GM12878 (cell line): ENCODE measurements around the gene NPAS3. TPM values are rescaled to one million over a fixed set of nuclear protein-coding genes. Genes with fewer than 3 reads are reported as not detected.

Experiments
- ATAC-seq: fragments of 200-7000 bp; cut with Tn5 transposase; 3 replicates; pipeline ENCODE4 v1.9.1; 2020; ENCODE audit warnings: mild to moderate bottlenecking, moderate library complexity
- BruUV-seq: library from RNA; stranded (reverse); fragments of 400-500 nt; replicated peaks from 2 replicates; lab custom pipeline; 2021; lab: Mats Ljungman, UMichigan
- CTCF ChIA-PET: fragments of 300-600 bp; sonication (Branson Sonifier 250); formaldehyde crosslinking; extraction: SDS; loops from one replicate; lab custom pipeline; 2021; ENCODE audit warnings: inconsistent platforms; lab: Yijun Ruan, JAX
- POLR2A ChIA-PET: fragments of 350-600 bp; formaldehyde crosslinking; extraction: SDS; loops from one replicate; lab custom pipeline; 2021; ENCODE audit warnings: inconsistent platforms; lab: Charles Lee
- RAD21 ChIA-PET: fragments of 300-600 bp; sonication (Branson Sonifier 250); formaldehyde crosslinking; loops from one replicate; lab custom pipeline; 2023; ENCODE audit warnings: antibody characterized with exemption; ENCODE audit not compliant: unreplicated experiment; lab: Charles Lee
- SMC1A ChIA-PET: fragments of 300-600 bp; sonication (Branson Sonifier 250); formaldehyde crosslinking; loops from one replicate; lab custom pipeline; 2023; ENCODE audit not compliant: unreplicated experiment, uncharacterized antibody; lab: Charles Lee
- DNase-seq: peaks from one replicate; pipeline ENCODE4 v3.0.0-alpha.2; 2011; ENCODE audit warnings: low read depth, low spot score
- FAIRE-seq: peaks from 3 replicates; lab custom pipeline; 2011; peaks lifted over from hg19 to GRCh38; lab: Jason Lieb, UNC
- H2AFZ ChIP-seq: 2 replicates; pipeline ENCODE4 v1.6.0; 2011; ENCODE audit warnings: low read depth, low read length, control low read depth; ENCODE audit not compliant: control insufficient read depth
- H3K27ac ChIP-seq: 2 replicates; pipeline ENCODE4 v1.5.1; 2011; ENCODE audit warnings: control low read depth; ENCODE audit not compliant: control insufficient read depth, insufficient read depth
- H3K27me3 ChIP-seq, 2 experiments: replicated peaks in 1 of 2; 2 replicates each; pipeline versions ENCODE4 v1.6.0 to v1.6.1; 2011; ENCODE audit warnings: low read length in 1 of 2; ENCODE audit not compliant: control insufficient read depth in 2 of 2, insufficient read depth in 2 of 2
- H3K36me3 ChIP-seq, 2 experiments: 2 replicates each; pipeline ENCODE4 v1.5.1; 2011; ENCODE audit warnings: low read length in 1 of 2; ENCODE audit not compliant: control insufficient read depth in 2 of 2, insufficient read depth in 2 of 2
- H3K4me1 ChIP-seq: 2 replicates; pipeline ENCODE4 v1.6.1; 2011; ENCODE audit warnings: mild to moderate bottlenecking, low read length, moderate library complexity, mixed read lengths; ENCODE audit not compliant: control insufficient read depth, insufficient read depth
- H3K4me2 ChIP-seq: 2 replicates; pipeline ENCODE4 v1.6.0; 2011; ENCODE audit warnings: control low read depth; ENCODE audit not compliant: control insufficient read depth, insufficient read depth
- H3K4me3 ChIP-seq: fragments of 200-600 bp; sonication (generic); 2 replicates; pipeline ENCODE4 v1.5.1; 2016
- H3K79me2 ChIP-seq: 2 replicates; pipeline ENCODE4 v1.6.0; 2011; ENCODE audit warnings: low read length; ENCODE audit not compliant: control insufficient read depth, insufficient read depth
- H3K9ac ChIP-seq: 2 replicates; pipeline ENCODE4 v1.8.0; 2011; ENCODE audit warnings: low read length, control low read depth, mixed read lengths; ENCODE audit not compliant: control insufficient read depth, insufficient read depth
- H3K9me3 ChIP-seq: replicated peaks from 3 replicates; pipeline ENCODE4 v1.5.1; 2011; ENCODE audit warnings: mild to moderate bottlenecking, low read length; ENCODE audit not compliant: control insufficient read depth, insufficient read depth
- H4K20me1 ChIP-seq: 2 replicates; pipeline ENCODE4 v1.6.0; 2011; ENCODE audit not compliant: control insufficient read depth, insufficient read depth
- ASH2L ChIP-seq: fragments of 300-600, 200-600 bp; sonication (generic); IDR thresholded peaks from 2 replicates; pipeline ENCODE4 v1.6.1; 2017; ENCODE audit warnings: low read depth, mild to moderate bottlenecking, borderline replicate concordance
- BHLHE40 ChIP-seq, 2 experiments: fragments of 450-650 bp in 1 of 2; IDR thresholded peaks; 2 replicates each; pipeline ENCODE4 v1.6.1; 2011 to 2017; ENCODE audit warnings: low read depth in 2 of 2, borderline replicate concordance in 1 of 2, improper control_type of control experiment in 1 of 2, low read length in 1 of 2, mild to moderate bottlenecking in 1 of 2
- FOXM1 ChIP-seq: IDR thresholded peaks from 2 replicates; pipeline ENCODE4 v1.6.1; 2012; ENCODE audit warnings: low read depth, mild to moderate bottlenecking, inconsistent platforms, low read length, moderate library complexity
- GATAD2B ChIP-seq: fragments of 450-650 bp; conservative IDR thresholded peaks from 2 replicates; pipeline ENCODE4 v1.6.1; 2017; ENCODE audit warnings: low read depth, mild to moderate bottlenecking, moderate library complexity
- HCFC1 ChIP-seq: fragments of 150-350 bp; IDR thresholded peaks from 2 replicates; pipeline ENCODE4 v1.6.1; 2014; ENCODE audit warnings: low read length
- HDGF ChIP-seq: fragments of 450-650 bp; IDR thresholded peaks from 2 replicates; pipeline ENCODE4 v1.6.1; 2016; ENCODE audit warnings: antibody characterized with exemption
- KLF5 ChIP-seq: fragments of 450-650 bp; IDR thresholded peaks from 2 replicates; pipeline ENCODE4 v1.6.1; 2014; ENCODE audit warnings: mild to moderate bottlenecking; ENCODE audit not compliant: partially characterized antibody
- NBN ChIP-seq: fragments of 450-650 bp; IDR thresholded peaks from 2 replicates; pipeline ENCODE4 v1.6.1; 2016
- SPI1 ChIP-seq: IDR thresholded peaks from 2 replicates; pipeline ENCODE4 v1.6.1; 2011; ENCODE audit warnings: low read depth, mild to moderate bottlenecking, low read length, moderate library complexity, borderline replicate concordance; ENCODE audit not compliant: insufficient read depth
- SREBF1 ChIP-seq: IDR thresholded peaks from 2 replicates; pipeline ENCODE4 v1.6.1; 2012; ENCODE audit warnings: mild to moderate bottlenecking, low read length
- STAT1 ChIP-seq: fragments of 450-650 bp; conservative IDR thresholded peaks from 2 replicates; pipeline ENCODE4 v1.6.1; 2014; ENCODE audit warnings: antibody characterized with exemption, mild to moderate bottlenecking
- SUZ12 ChIP-seq: fragments of 200-600 bp; sonication (generic); IDR thresholded peaks from one replicate; pipeline ENCODE4 v1.6.1; 2018; ENCODE audit warnings: antibody characterized with exemption, mild to moderate bottlenecking; ENCODE audit not compliant: unreplicated experiment
- TCF12 ChIP-seq: IDR thresholded peaks from 2 replicates; pipeline ENCODE4 v1.6.1; 2011; ENCODE audit warnings: low read depth, mild to moderate bottlenecking, low read length
- YBX1 ChIP-seq: fragments of 450-650 bp; IDR thresholded peaks from 2 replicates; pipeline ENCODE4 v1.6.1; 2016; ENCODE audit warnings: antibody characterized with exemption
- ZSCAN29 ChIP-seq: fragments of 450-650 bp; IDR thresholded peaks from 2 replicates; pipeline ENCODE4 v1.6.1; 2017; ENCODE audit warnings: mild to moderate bottlenecking, moderate library complexity
- WGBS: methylation state at CpG from one replicate; pipeline ENCODE4 v1.1.6; 2016; ENCODE audit warnings: low lambda C conversion rate; ENCODE audit not compliant: insufficient replicate concordance, insufficient coverage; ENCODE audit errors: missing lambda C conversion rate; 5-methylcytosine and 5-hydroxymethylcytosine counted together
- in situ Hi-C: fragments of 300-500 bp; cut with MboI; formaldehyde crosslinking; loops from 9 replicates; pipeline ENCODE4 v1.14.3; 2018; ENCODE audit warnings: mixed read lengths
- intact Hi-C: fragments of 100-400 bp; cut with micrococcal nuclease; formaldehyde crosslinking; loops from one replicate; pipeline ENCODE4 v1.14.2; 2022; ENCODE audit not compliant: unreplicated experiment
- polyA plus RNA-seq, 11 experiments: library from polyadenylated mRNA; depleted of rRNA in 4 of 11; unstranded in 6 of 11; stranded (reverse) in 5 of 11; fragments of >200 nt; fragmentation: Nextera tagmentation in 4 of 11; fragmentation: Illumina TruSeq in 1 of 11; extraction: Ambion mirVana in 4 of 11; extraction: Trizol in 1 of 11; gene quantifications; 1 replicate in 1 of 11; 2 replicates in 10 of 11; pipeline versions ENCODE4 v1.2.1 to v1.2.3, GENCODE V29; 2011 to 2016; ENCODE audit warnings: inconsistent platforms in 2 of 11, missing spikeins in 2 of 11, low read depth in 1 of 11
- total RNA-seq, 4 experiments: library from RNA; depleted of rRNA in 3 of 4; stranded (reverse); fragments of >200 nt in 3 of 4; fragmentation: Illumina TruSeq in 1 of 4; extraction: Trizol in 1 of 4; gene quantifications; 2 replicates each; pipeline versions ENCODE4 v1.2.1 to v1.2.3, GENCODE V29; 2013 to 2021
- TF ChIP-seq, protein P1 (sequence below): fragments of 450-650 bp; IDR thresholded peaks from 2 replicates; pipeline ENCODE4 v1.6.1; 2017; ENCODE audit warnings: mild to moderate bottlenecking, moderate library complexity

NPAS3 gene
- total and polyA plus RNA-seq, 10 of the 15 experiments (the other 5 are each of a cell fraction or from before 2014, with no cell fraction given) = under 0.01 to 2.7 (median 0.03) TPM; not detected in 6

DNA sequence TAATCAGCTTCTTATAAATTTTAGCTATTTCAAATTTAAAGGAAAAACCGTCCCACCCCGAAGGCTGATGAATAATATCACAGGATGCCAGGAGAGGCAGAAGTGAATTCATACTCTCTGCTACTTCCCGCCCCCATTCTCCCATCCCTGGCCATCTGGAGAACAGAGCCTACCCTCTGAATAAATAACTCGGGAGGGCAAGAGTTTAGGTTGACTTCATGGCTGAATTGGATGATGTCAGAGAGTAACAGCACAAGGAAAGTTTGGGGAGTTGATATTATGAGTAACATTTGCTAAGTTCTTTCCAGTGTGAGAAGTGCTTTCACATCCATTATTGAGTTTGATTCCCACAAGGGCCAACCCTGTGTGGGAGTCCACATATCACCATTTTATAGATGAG lies 770.6 kb downstream of the NPAS3 start:
- no peaks in the 10 kb centered on the region for H3K36me3 ChIP-seq
- BruUV-seq = no TSS peak
- H4K20me1 ChIP-seq = no peaks in the 10 kb centered on the region
- in situ Hi-C loops = no loop called here
- FAIRE-seq (no peak), ATAC-seq (no peak), DNase-seq (no peak)
- RAD21 ChIA-PET = no interaction called here
- no peak overlapping the region for H3K4me3 ChIP-seq
- SMC1A ChIA-PET = interaction anchor here (0.8 to 1.0 kb wide), 3 partner anchors 10 to 84 kb away, joined by 3 read pairs; no protein-coding TSS in a partner anchor
- no peaks in the 10 kb centered on the region for H3K4me1 ChIP-seq
- H2AFZ ChIP-seq = no peak overlapping the region
- H3K79me2 ChIP-seq = no peaks in the 10 kb centered on the region
- no peak overlapping the region for H3K27ac ChIP-seq
- H3K27me3 ChIP-seq = 0 out of 4 replicates have a peak, but pooled peaks cover 0 to 3% of the 10 kb centered on the region in 2 experiments
- no peaks in the 10 kb centered on the region for H3K9me3 ChIP-seq
- TF ChIP-seq SUZ12 (no peak), NBN (no peak), ZSCAN29 (no peak), GATAD2B (no peak), KLF5 (no peak), YBX1 (no peak), SPI1 (no peak), TCF12 (no peak), HDGF (no peak), BHLHE40 (IDR thresholded peaks at IDR 0.05; ENCODE audit: borderline replicate concordance in 1 of 2, low read depth in 2 of 2, low read length in 1 of 2) (no peak), SREBF1 (no peak), FOXM1 (no peak), HCFC1 (no peak), ASH2L (no peak), STAT1 (no peak)
- TF ChIP-seq, protein P1, sequence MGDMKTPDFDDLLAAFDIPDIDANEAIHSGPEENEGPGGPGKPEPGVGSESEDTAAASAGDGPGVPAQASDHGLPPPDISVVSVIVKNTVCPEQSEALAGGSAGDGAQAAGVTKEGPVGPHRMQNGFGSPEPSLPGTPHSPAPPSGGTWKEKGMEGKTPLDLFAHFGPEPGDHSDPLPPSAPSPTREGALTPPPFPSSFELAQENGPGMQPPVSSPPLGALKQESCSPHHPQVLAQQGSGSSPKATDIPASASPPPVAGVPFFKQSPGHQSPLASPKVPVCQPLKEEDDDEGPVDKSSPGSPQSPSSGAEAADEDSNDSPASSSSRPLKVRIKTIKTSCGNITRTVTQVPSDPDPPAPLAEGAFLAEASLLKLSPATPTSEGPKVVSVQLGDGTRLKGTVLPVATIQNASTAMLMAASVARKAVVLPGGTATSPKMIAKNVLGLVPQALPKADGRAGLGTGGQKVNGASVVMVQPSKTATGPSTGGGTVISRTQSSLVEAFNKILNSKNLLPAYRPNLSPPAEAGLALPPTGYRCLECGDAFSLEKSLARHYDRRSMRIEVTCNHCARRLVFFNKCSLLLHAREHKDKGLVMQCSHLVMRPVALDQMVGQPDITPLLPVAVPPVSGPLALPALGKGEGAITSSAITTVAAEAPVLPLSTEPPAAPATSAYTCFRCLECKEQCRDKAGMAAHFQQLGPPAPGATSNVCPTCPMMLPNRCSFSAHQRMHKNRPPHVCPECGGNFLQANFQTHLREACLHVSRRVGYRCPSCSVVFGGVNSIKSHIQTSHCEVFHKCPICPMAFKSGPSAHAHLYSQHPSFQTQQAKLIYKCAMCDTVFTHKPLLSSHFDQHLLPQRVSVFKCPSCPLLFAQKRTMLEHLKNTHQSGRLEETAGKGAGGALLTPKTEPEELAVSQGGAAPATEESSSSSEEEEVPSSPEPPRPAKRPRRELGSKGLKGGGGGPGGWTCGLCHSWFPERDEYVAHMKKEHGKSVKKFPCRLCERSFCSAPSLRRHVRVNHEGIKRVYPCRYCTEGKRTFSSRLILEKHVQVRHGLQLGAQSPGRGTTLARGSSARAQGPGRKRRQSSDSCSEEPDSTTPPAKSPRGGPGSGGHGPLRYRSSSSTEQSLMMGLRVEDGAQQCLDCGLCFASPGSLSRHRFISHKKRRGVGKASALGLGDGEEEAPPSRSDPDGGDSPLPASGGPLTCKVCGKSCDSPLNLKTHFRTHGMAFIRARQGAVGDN = no peak
- TF ChIP-seq, all 136 proteins: peak for 0
- 1% methylated on average over 4 of the region's 4 CpGs for WGBS
- CTCF ChIA-PET = interaction anchor here (0.9 kb wide), 1 partner anchor 34 kb away, joined by 3 read pairs; no protein-coding TSS in a partner anchor
- POLR2A ChIA-PET = interaction anchor here (1.1 kb wide), 1 partner anchor 17 kb away, joined by 3 read pairs; no protein-coding TSS in a partner anchor
- intact Hi-C loops = no loop called here
- Histone ChIP-seq H3K4me2 (no peak overlapping the region), H3K9ac (no peak overlapping the region)
